ENCODE measurements around the gene DNAH17. TPM values are rescaled to one million over a fixed set of nuclear protein-coding genes. Genes with fewer than 3 reads are reported as not detected.

Gene DNAH17
- total RNA-seq, 2 donors from 2014 or later: 0.87 to 6.9 TPM

- no peaks in the 10 kb centered on the region for H3K9me3 ChIP-seq
- intact Hi-C loops (cut with DNase I): no loop called here
- H3K27me3 ChIP-seq (replicated peaks; ENCODE audit: insufficient read depth): no peaks in the 10 kb centered on the region
- no peak overlapping the region for H3K4me3 ChIP-seq
- no peak for DNase-seq (ENCODE audit: low spot score)
- TF ChIP-seq POLR2A (IDR thresholded peaks at IDR 0.05) (no peak), POLR2AphosphoS5 (IDR thresholded peaks at IDR 0.05) (no peak), CTCF (IDR thresholded peaks at IDR 0.05) (no peak)
- H3K27ac ChIP-seq: no peak overlapping the region
- WGBS: 97% methylated on average over 7 of the region's 7 CpGs
- H3K36me3 ChIP-seq: no peaks in the 10 kb centered on the region
- no peaks in the 10 kb centered on the region for H3K4me1 ChIP-seq (replicated peaks)
Observed at GRCh38 chr17:78446833-78447232, 130.4 kb downstream of the DNAH17 start.

- intact Hi-C loops (cut with DNase I): no loop called here
- TF ChIP-seq POLR2A (IDR thresholded peaks at IDR 0.05) (no peak), CTCF (IDR thresholded peaks at IDR 0.05) (no peak), POLR2AphosphoS5 (IDR thresholded peaks at IDR 0.05) (no peak)
- Histone ChIP-seq H3K9me3 (no peaks in the 10 kb centered on the region), H3K4me3 (no peak overlapping the region), H3K4me1 (replicated peaks) (no peaks in the 10 kb centered on the region), H3K27me3 (replicated peaks; ENCODE audit: insufficient read depth) (no peaks in the 10 kb centered on the region), H3K27ac (no peak overlapping the region), H3K36me3 (no peaks in the 10 kb centered on the region)
- no peak for DNase-seq (ENCODE audit: low spot score)
- WGBS: 90% methylated on average over 20 of the region's 20 CpGs
Observed at GRCh38 chr17:78444392-78444791, 132.8 kb downstream of the DNAH17 start.

GRCh38 chr17:78442648-78443218 lies 134.5 kb downstream of the DNAH17 start:
- Histone ChIP-seq H3K36me3 (no peaks in the 10 kb centered on the region), H3K27me3 (replicated peaks; ENCODE audit: insufficient read depth) (no peaks in the 10 kb centered on the region), H3K4me3 (no peak overlapping the region), H3K27ac (no peak overlapping the region), H3K4me1 (replicated peaks) (no peaks in the 10 kb centered on the region), H3K9me3 (no peaks in the 10 kb centered on the region)
- intact Hi-C loops (cut with DNase I): no loop called here
- no peak for DNase-seq (ENCODE audit: low spot score)
- TF ChIP-seq POLR2A (IDR thresholded peaks at IDR 0.05): no peak
- no peak for TF ChIP-seq POLR2AphosphoS5 (IDR thresholded peaks at IDR 0.05)
- TF ChIP-seq CTCF (IDR thresholded peaks at IDR 0.05): no peak
- 62% methylated on average over 12 of the region's 19 CpGs for WGBS

GRCh38 chr17:78441271-78441971 lies 135.8 kb downstream of the DNAH17 start:
- intact Hi-C loops (cut with DNase I): no loop called here
- no peak for TF ChIP-seq POLR2AphosphoS5 (IDR thresholded peaks at IDR 0.05)
- TF ChIP-seq CTCF (IDR thresholded peaks at IDR 0.05): no peak
- no peak for TF ChIP-seq POLR2A (IDR thresholded peaks at IDR 0.05)
- WGBS: 74% methylated on average over 12 of the region's 12 CpGs
- no peaks in the 10 kb centered on the region for H3K36me3 ChIP-seq
- H3K4me3 ChIP-seq: no peak overlapping the region
- no peaks in the 10 kb centered on the region for H3K9me3 ChIP-seq
- H3K27me3 ChIP-seq (replicated peaks; ENCODE audit: insufficient read depth): no peaks in the 10 kb centered on the region
- no peak overlapping the region for H3K27ac ChIP-seq
- DNase-seq (ENCODE audit: low spot score): no peak
- no peaks in the 10 kb centered on the region for H3K4me1 ChIP-seq (replicated peaks)
